Neural progenitor cell (in vitro differentiated cells): ENCODE data around the gene DMAP1. TPM values are rescaled to one million over a fixed set of nuclear protein-coding genes. Genes with fewer than 3 reads are reported as not detected.

Experiments used
- DNase-seq: peaks from one replicate; pipeline ENCODE4 v3.0.0-alpha.2; 2016; ENCODE audit warnings: low spot score
- H2AFZ ChIP-seq: fragments of 200-600 bp; sonication (generic); replicated peaks from 2 replicates; pipeline ENCODE4 v1.6.1; 2016; ENCODE audit warnings: antibody characterized with exemption
- H3F3A ChIP-seq: fragments of 200-600 bp; sonication (generic); 2 replicates; pipeline ENCODE4 v1.6.1; 2016; ENCODE audit warnings: antibody characterized with exemption, low read depth
- H3K27ac ChIP-seq: fragments of 200-600 bp; sonication (generic); 2 replicates; pipeline ENCODE4 v1.5.1; 2016; ENCODE audit warnings: mild to moderate bottlenecking
- H3K27me3 ChIP-seq: fragments of 200-600 bp; sonication (generic); 2 replicates; pipeline ENCODE4 v1.6.1; 2016; ENCODE audit warnings: mild to moderate bottlenecking, moderate library complexity
- H3K36me3 ChIP-seq: fragments of 200-600 bp; sonication (generic); 2 replicates; pipeline ENCODE4 v1.5.1; 2016
- H3K4me1 ChIP-seq: fragments of 200-600 bp; sonication (generic); 2 replicates; pipeline ENCODE4 v1.6.1; 2016; ENCODE audit warnings: mixed run types
- H3K4me2 ChIP-seq: fragments of 200-600 bp; sonication (generic); 2 replicates; pipeline ENCODE4 v1.6.1; 2016
- H3K4me3 ChIP-seq: fragments of 200-600 bp; sonication (generic); 2 replicates; pipeline ENCODE4 v1.5.1; 2016
- H3K79me2 ChIP-seq: fragments of 200-600 bp; sonication (generic); 2 replicates; pipeline ENCODE4 v1.6.1; 2016; ENCODE audit warnings: low read depth
- H3K9ac ChIP-seq: fragments of 200-600 bp; sonication (generic); 2 replicates; pipeline ENCODE4 v1.6.1; 2016
- H3K9me3 ChIP-seq: fragments of 200-600 bp; sonication (generic); 2 replicates; pipeline ENCODE4 v1.5.1; 2016; ENCODE audit warnings: low read depth
- H4K20me1 ChIP-seq: fragments of 200-600 bp; sonication (generic); 2 replicates; pipeline ENCODE4 v1.6.1; 2016; ENCODE audit warnings: low read depth
- H3K27ac Mint-ChIP-seq: 3 replicates; pipeline ENCODE4 v1.8.0; 2021; ENCODE audit warnings: mixed read lengths
- H3K27me3 Mint-ChIP-seq: 2 replicates; pipeline ENCODE4 v1.8.0; 2022; ENCODE audit warnings: low read depth, mild to moderate bottlenecking, inconsistent platforms, moderate library complexity, mixed read lengths; ENCODE audit not compliant: insufficient read depth
- H3K36me3 Mint-ChIP-seq: 3 replicates; pipeline ENCODE4 v1.8.0; 2021; ENCODE audit warnings: mixed read lengths
- H3K4me1 Mint-ChIP-seq: 3 replicates; pipeline ENCODE4 v1.8.0; 2021; ENCODE audit warnings: mixed read lengths
- H3K4me3 Mint-ChIP-seq: 3 replicates; pipeline ENCODE4 v1.8.0; 2021; ENCODE audit warnings: mild to moderate bottlenecking, moderate library complexity, mixed read lengths
- H3K9me3 Mint-ChIP-seq: 3 replicates; pipeline ENCODE4 v1.8.0; 2020; ENCODE audit warnings: mixed read lengths
- CTCF ChIP-seq: fragments of 200-600 bp; sonication (generic); IDR thresholded peaks from 2 replicates; pipeline ENCODE4 v1.5.1; 2017; ENCODE audit warnings: antibody characterized with exemption, mild to moderate bottlenecking
- EZH2 ChIP-seq: fragments of 200-600 bp; sonication (generic); IDR thresholded peaks from 2 replicates; pipeline ENCODE4 v1.6.1; 2017; ENCODE audit warnings: antibody characterized with exemption, mild to moderate bottlenecking, moderate library complexity
- EZH2phosphoT487 ChIP-seq: fragments of 200-600 bp; sonication (generic); IDR thresholded peaks from 2 replicates; pipeline ENCODE4 v1.6.1; 2017; ENCODE audit warnings: antibody characterized with exemption
- total RNA-seq: library from RNA; depleted of rRNA; stranded (reverse); fragments of >200 nt; gene quantifications from 2 replicates; pipeline ENCODE4 v1.2.3, GENCODE V29; 2015; ENCODE audit warnings: low replicate concordance

Gene DMAP1
- total RNA-seq, 1 donor from 2014 or later = 22.3 TPM

- peak; percentile 89 for DNase-seq
- peaks cover 18% of the 10 kb centered on the region for H3F3A ChIP-seq
- H3K4me3 Mint-ChIP-seq = peak overlapping the region; percentile 48
- H3K27ac ChIP-seq = no peak overlapping the region
- H3K79me2 ChIP-seq = no peaks in the 10 kb centered on the region
- no peaks in the 10 kb centered on the region for H3K9me3 ChIP-seq
- no peak overlapping the region for H3K4me3 ChIP-seq
- H3K27me3 ChIP-seq = no peaks in the 10 kb centered on the region
- H3K9ac ChIP-seq = no peak overlapping the region
- peaks cover 14% of the 10 kb centered on the region for H3K36me3 Mint-ChIP-seq
- peak overlapping the region; percentile 19 for H3K4me2 ChIP-seq
- no peak overlapping the region for H2AFZ ChIP-seq
- H3K4me1 Mint-ChIP-seq = peaks cover 47% of the 10 kb centered on the region
- H3K9me3 Mint-ChIP-seq = no peaks in the 10 kb centered on the region
- peaks cover 33% of the 10 kb centered on the region for H4K20me1 ChIP-seq
- H3K4me1 ChIP-seq = peaks cover 29% of the 10 kb centered on the region
- no peak overlapping the region for H3K27ac Mint-ChIP-seq
- H3K36me3 ChIP-seq = no peaks in the 10 kb centered on the region
- TF ChIP-seq EZH2phosphoT487 (no peak), CTCF (peak; percentile 77), EZH2 (no peak)
- peaks cover 4% of the 10 kb centered on the region for H3K27me3 Mint-ChIP-seq
Observed at GRCh38 chr1:44237721-44238457, 24.6 kb downstream of the DMAP1 start.

- DNase-seq = no peak
- no peaks in the 10 kb centered on the region for H3K27me3 ChIP-seq
- H3K9me3 Mint-ChIP-seq = no peaks in the 10 kb centered on the region
- H3F3A ChIP-seq = peaks cover 18% of the 10 kb centered on the region
- no peaks in the 10 kb centered on the region for H3K9me3 ChIP-seq
- no peak overlapping the region for H3K4me3 ChIP-seq
- H3K36me3 ChIP-seq = no peaks in the 10 kb centered on the region
- peaks cover 50% of the 10 kb centered on the region for H3K4me1 Mint-ChIP-seq
- peaks cover 4% of the 10 kb centered on the region for H3K27me3 Mint-ChIP-seq
- H3K4me1 ChIP-seq = peaks cover 34% of the 10 kb centered on the region
- no peaks in the 10 kb centered on the region for H3K79me2 ChIP-seq
- H2AFZ ChIP-seq = no peak overlapping the region
- TF ChIP-seq EZH2phosphoT487 (no peak), CTCF (no peak), EZH2 (no peak)
- H3K4me2 ChIP-seq = peak overlapping the region; percentile 19
- no peak overlapping the region for H3K4me3 Mint-ChIP-seq
- peaks cover 12% of the 10 kb centered on the region for H3K36me3 Mint-ChIP-seq
- no peak overlapping the region for H3K9ac ChIP-seq
- H4K20me1 ChIP-seq = peaks cover 41% of the 10 kb centered on the region
- no peak overlapping the region for H3K27ac Mint-ChIP-seq
- no peak overlapping the region for H3K27ac ChIP-seq
Observed at GRCh38 chr1:44238660-44239059, 25.4 kb downstream of the DMAP1 start.

- no peaks in the 10 kb centered on the region for H3K79me2 ChIP-seq
- Mint-ChIP-seq H3K4me1 (peaks cover 50% of the 10 kb centered on the region), H3K4me3 (no peak overlapping the region), H3K36me3 (peaks cover 15% of the 10 kb centered on the region), H3K27me3 (peaks cover 6% of the 10 kb centered on the region), H3K9me3 (no peaks in the 10 kb centered on the region), H3K27ac (peak overlapping the region; percentile 22)
- peaks cover 18% of the 10 kb centered on the region for H3F3A ChIP-seq
- no peaks in the 10 kb centered on the region for H3K36me3 ChIP-seq
- no peaks in the 10 kb centered on the region for H3K9me3 ChIP-seq
- H3K27ac ChIP-seq = no peak overlapping the region
- H3K27me3 ChIP-seq = no peaks in the 10 kb centered on the region
- H2AFZ ChIP-seq = no peak overlapping the region
- TF ChIP-seq EZH2 (no peak), CTCF (peak; percentile 31)
- peaks cover 34% of the 10 kb centered on the region for H3K4me1 ChIP-seq
- no peak overlapping the region for H3K9ac ChIP-seq
- H3K4me3 ChIP-seq = no peak overlapping the region
- peak; percentile 74 for DNase-seq
- H3K4me2 ChIP-seq = peak overlapping the region; percentile 49
- H4K20me1 ChIP-seq = peaks cover 49% of the 10 kb centered on the region
Observed at GRCh38 chr1:44239331-44239960, 26.2 kb downstream of the DMAP1 start.
